Type B pancreatic cell (in vitro differentiated cells): ENCODE data around the gene TAP1. TPM values are rescaled to one million over a fixed set of nuclear protein-coding genes. Genes with fewer than 3 reads are reported as not detected.

Source experiments
- DNase-seq: peaks from one replicate; pipeline ENCODE4 v3.0.0; 2021; ENCODE audit warnings: mixed read lengths; ENCODE audit not compliant: unreplicated experiment; ENCODE audit errors: extremely low spot score
- H3K27ac Mint-ChIP-seq: 2 replicates; pipeline ENCODE4 v1.8.0; 2021; ENCODE audit warnings: mild to moderate bottlenecking, mixed read lengths
- H3K27me3 Mint-ChIP-seq: 2 replicates; pipeline ENCODE4 v1.8.0; 2021; ENCODE audit warnings: mixed read lengths
- H3K36me3 Mint-ChIP-seq: 2 replicates; pipeline ENCODE4 v1.8.0; 2021; ENCODE audit warnings: mixed read lengths
- H3K4me1 Mint-ChIP-seq: one replicate; pipeline ENCODE4 v1.8.0; 2021; ENCODE audit warnings: mixed read lengths; ENCODE audit not compliant: unreplicated experiment
- H3K4me3 Mint-ChIP-seq: 2 replicates; pipeline ENCODE4 v1.8.0; 2021; ENCODE audit warnings: mild to moderate bottlenecking, mixed read lengths
- H3K9me3 Mint-ChIP-seq: 2 replicates; pipeline ENCODE4 v1.8.0; 2021; ENCODE audit warnings: mixed read lengths
- total RNA-seq: library from RNA; stranded (reverse); gene quantifications from 2 replicates; pipeline ENCODE4 v1.2.1, GENCODE V29; 2021; ENCODE audit warnings: low replicate concordance
- TF ChIP-seq, protein P1 (sequence below): fragments of 200-600 bp; sonication (generic); conservative IDR thresholded peaks from 2 replicates; pipeline ENCODE4 v1.5.0; 2021; ENCODE audit warnings: antibody characterized with exemption, mild to moderate bottlenecking

The TAP1 gene
- total RNA-seq, 1 donor from 2014 or later, result 16.7 TPM

DNA sequence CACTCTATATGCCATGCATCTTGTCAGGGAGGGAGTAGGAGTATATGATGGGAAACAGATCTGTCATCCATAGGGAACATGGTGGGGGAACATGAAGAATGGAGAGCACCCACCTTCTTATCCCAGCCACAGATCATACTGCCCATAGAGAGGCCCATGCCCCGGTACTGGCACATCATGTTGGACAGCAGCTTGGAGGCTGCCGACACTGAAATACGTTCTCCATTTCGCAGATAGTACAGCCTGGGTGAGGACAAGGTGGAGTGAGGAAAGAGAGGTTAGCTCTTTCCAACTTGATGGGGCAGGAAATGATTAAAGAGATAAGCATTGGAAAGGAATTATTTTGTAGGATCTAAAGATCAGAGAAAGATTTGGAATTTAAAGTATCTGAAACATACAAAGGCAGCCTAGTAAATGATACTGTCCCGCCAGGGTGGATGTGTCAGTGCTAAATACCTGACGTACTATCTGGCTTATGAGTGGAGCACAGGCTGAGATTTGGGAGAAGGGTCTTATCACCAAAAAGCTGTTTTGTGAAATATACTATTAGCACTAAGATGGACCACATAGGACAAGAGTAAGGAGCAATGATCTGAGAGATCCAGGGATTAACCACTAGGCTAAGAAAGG lies 11.4 kb downstream of the TAP1 start:
- Mint-ChIP-seq H3K36me3 (peaks cover under 1% of the 10 kb centered on the region), H3K27me3 (peaks cover 56% of the 10 kb centered on the region), H3K4me3 (peak overlapping the region; percentile 62), H3K27ac (no peak overlapping the region), H3K9me3 (no peaks in the 10 kb centered on the region), H3K4me1 (peaks cover 8% of the 10 kb centered on the region)
- no peak for DNase-seq
- TF ChIP-seq, protein P1, sequence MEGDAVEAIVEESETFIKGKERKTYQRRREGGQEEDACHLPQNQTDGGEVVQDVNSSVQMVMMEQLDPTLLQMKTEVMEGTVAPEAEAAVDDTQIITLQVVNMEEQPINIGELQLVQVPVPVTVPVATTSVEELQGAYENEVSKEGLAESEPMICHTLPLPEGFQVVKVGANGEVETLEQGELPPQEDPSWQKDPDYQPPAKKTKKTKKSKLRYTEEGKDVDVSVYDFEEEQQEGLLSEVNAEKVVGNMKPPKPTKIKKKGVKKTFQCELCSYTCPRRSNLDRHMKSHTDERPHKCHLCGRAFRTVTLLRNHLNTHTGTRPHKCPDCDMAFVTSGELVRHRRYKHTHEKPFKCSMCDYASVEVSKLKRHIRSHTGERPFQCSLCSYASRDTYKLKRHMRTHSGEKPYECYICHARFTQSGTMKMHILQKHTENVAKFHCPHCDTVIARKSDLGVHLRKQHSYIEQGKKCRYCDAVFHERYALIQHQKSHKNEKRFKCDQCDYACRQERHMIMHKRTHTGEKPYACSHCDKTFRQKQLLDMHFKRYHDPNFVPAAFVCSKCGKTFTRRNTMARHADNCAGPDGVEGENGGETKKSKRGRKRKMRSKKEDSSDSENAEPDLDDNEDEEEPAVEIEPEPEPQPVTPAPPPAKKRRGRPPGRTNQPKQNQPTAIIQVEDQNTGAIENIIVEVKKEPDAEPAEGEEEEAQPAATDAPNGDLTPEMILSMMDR, result no peak

DNA sequence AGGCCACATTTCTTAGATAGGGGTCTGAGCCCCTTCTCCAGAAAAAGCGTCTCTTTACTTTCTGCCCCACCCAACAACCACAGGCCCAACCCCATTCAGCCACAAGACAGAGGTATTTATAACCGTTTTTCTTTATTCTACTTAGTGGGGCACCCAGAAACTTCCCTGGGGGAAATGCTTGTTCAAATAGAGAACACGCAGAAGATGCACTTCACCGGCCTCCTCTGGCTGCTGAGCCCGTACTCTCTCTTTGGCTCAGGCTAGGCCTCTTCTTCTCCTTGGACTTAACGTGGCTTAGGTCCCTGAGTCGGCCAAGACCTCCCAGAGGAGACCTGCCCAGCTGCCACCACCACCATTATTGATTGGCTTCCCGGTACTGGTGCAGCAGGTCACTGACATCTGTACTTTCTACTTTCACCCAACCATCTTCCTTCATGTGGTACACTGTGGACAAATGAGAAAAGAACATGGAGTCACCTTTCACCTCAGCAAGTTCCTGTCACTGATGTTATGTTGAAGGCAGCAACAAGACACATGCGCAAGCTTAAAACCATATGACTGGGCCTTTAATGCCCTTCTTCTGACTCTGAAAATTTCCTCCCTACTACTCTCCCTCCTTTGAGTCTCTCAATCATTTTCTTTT lies 12.8 kb downstream of the TAP1 start:
- peaks cover 52% of the 10 kb centered on the region for H3K27me3 Mint-ChIP-seq
- TF ChIP-seq, protein P1, result no peak
- no peaks in the 10 kb centered on the region for H3K9me3 Mint-ChIP-seq
- peak overlapping the region; percentile 12 for H3K4me3 Mint-ChIP-seq
- no peak for DNase-seq
- H3K27ac Mint-ChIP-seq, result no peak overlapping the region
- H3K36me3 Mint-ChIP-seq, result peaks cover 3% of the 10 kb centered on the region
- peaks cover 8% of the 10 kb centered on the region for H3K4me1 Mint-ChIP-seq

DNA sequence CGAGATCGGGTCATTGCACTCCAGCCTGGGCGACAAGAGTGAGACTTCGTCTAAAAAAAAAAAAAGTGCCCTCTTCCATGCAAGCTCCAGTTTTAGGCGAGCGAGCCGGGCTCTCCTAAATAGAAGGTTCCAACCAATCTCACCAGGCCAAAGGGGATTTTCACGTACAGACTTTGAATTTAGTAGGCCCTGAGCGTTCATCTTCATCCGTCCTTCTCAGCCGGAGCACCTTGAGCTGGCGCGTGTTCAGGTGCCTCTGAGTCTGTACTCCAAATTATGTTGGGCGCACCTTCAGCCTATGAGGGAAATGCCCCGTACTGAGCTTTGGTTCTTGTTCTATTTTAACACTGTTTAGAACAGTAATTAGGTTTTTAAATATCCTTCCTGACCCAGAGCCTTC lies 14.1 kb downstream of the TAP1 start:
- Mint-ChIP-seq H3K27ac (no peak overlapping the region), H3K4me3 (no peak overlapping the region)

DNA sequence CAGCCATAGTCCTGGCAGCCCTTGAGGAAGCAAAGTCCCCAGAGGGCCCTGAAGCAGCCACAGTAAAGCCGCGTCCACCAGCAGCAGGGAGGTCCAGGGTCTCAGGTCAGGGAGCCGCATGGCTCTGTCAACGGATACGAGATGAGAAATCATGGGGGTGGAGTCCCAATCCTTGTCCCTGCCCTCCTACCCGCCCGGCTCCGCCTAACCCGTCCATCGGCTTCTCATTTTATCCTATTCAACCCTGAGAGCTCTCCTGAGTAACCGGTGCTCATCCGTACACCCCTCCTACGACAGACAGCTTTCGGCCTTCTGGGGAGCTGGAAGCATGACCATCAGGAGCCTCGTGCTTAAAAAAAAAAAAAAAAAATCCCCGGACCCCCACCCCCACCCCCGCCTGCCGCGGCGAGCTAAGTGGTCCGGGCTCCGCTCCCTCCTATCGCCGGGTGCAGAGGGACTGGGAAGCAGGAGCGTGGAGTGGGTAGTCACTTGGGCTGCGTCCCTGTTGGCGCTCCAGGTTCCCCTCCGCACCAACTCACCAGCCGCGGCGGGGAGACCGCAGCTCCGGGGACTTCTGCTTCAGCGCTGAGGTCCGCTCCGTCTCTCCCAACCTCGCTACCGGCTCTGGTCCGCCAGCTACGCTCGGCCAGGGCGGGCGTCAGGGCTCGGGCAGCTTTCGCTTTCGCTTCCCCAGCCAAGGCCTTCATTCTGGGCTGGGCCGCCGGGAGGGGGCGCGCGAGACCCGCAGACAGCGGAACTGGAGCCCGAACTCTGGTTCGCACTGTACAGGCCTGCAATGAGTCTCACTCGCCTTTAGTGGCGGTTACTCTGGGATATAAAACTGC lies 15.2 kb downstream of the TAP1 start, which contains the start of gene TAP2:
Gene TAP2, minus strand, starts transcription at position 626 of the 845 bp plus-strand sequence. Its CDS starts 506 bp downstream, at position 120.
- Mint-ChIP-seq H3K27ac (peak within 1 kb of the TSS; percentile 88), H3K27me3 (peaks cover 33% of the 10 kb centered on the region)

More for the DNA sequence above, 14.1 kb downstream of the TAP1 start:
- TF ChIP-seq, protein P1, result no peak
- Mint-ChIP-seq H3K36me3 (peaks cover 3% of the 10 kb centered on the region), H3K27me3 (peaks cover 39% of the 10 kb centered on the region), H3K9me3 (no peaks in the 10 kb centered on the region), H3K4me1 (peaks cover 7% of the 10 kb centered on the region)
- DNase-seq, result no peak

DNA sequence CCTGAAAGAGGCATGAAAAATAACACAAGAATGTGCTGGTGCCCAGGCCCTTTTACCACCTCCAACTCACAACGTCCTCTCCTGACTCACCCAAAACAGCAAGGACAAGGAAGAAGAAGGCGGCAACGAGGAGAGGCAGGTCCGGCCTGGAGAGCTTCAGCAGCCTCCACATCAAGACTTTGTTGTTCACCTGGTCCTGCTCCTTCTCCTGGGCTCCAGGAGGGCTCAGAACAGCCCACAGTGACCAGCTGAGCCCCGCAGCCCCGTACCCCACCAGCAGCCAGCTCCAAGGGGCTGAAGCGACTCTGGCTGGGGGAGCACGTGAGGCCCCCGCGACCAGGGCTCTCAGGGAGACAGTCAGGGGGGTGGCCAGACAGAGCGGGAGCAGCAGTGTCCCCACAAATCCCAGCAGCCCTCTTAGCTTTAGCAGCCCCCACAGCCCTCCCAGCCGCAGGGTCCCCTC lies 15.8 kb downstream of the TAP1 start:
- TF ChIP-seq, protein P1, result no peak
- H3K9me3 Mint-ChIP-seq, result no peaks in the 10 kb centered on the region
- peaks cover 27% of the 10 kb centered on the region for H3K27me3 Mint-ChIP-seq
- DNase-seq, result no peak
- H3K4me3 Mint-ChIP-seq, result peak overlapping the region; percentile 94
- H3K36me3 Mint-ChIP-seq, result peaks cover 9% of the 10 kb centered on the region
- H3K4me1 Mint-ChIP-seq, result no peaks in the 10 kb centered on the region
- H3K27ac Mint-ChIP-seq, result peak overlapping the region; percentile 27

More for the DNA sequence above, 15.2 kb downstream of the TAP1 start, which contains the start of gene TAP2:
- Mint-ChIP-seq H3K9me3 (no peaks in the 10 kb centered on the region), H3K36me3 (peaks cover 9% of the 10 kb centered on the region), H3K4me1 (no peaks in the 10 kb centered on the region), H3K4me3 (peak within 1 kb of the TSS; percentile 94)
- TF ChIP-seq, protein P1, result peak; percentile 96
- peak; percentile 98 for DNase-seq
